ENCODE data around the gene SANBR. TPM values are rescaled to one million over a fixed set of nuclear protein-coding genes. Genes with fewer than 3 reads are reported as not detected.

SANBR gene
- total RNA-seq, 3 donors from 2014 or later = 0.66 to 0.84 (median 0.76) TPM

Other genes with a start within 250 kb of the SANBR start
- gene REL, start 184.3 kb upstream of the SANBR start, total RNA-seq = 10 to 100 TPM; 75.5 to 92.2 (median 78.1) TPM
- gene PEX13, start 48.2 kb upstream of the SANBR start, total RNA-seq = 10 to 100 TPM; 14.6 to 18.3 (median 14.6) TPM
- 1 to 10 TPM; 6.5 to 8.4 (median 6.5) TPM for gene PUS10, start 47.6 kb upstream of the SANBR start, total RNA-seq
- 1 to 10 TPM; 3.7 to 7.1 (median 6.1) TPM for gene C2orf74, start 96.3 kb downstream of the SANBR start, total RNA-seq